Left ventricle myocardium superior (tissue), 1 donor: ENCODE measurements around the gene RASA4B. TPM values are rescaled to one million over a fixed set of nuclear protein-coding genes. Genes with fewer than 3 reads are reported as not detected.
A peak's percentile ranks its signal among the peaks of the same experiment; 100 is the strongest.
"Not testable (repeated sequence)": the region's sequence is repeated elsewhere in the genome, so short reads cannot be mapped to it uniquely, and the experiment has no call there.

Source experiments
- ATAC-seq: fragments of 200-7000 bp; cut with Tn5 transposase; one replicate; pipeline ENCODE4 v1.9.1; 2020; ENCODE audit warnings: mild to moderate bottlenecking, moderate library complexity
- DNase-seq: peaks from one replicate; pipeline ENCODE4 v3.0.0-alpha.2; 2020
- intact Hi-C: fragments of 100-400 bp; cut with micrococcal nuclease; formaldehyde crosslinking; loops from one replicate; pipeline ENCODE4 v1.11.0; 2022
- total RNA-seq: library from RNA; stranded (reverse); fragmentation: NEBNext Ultra II Directional; extraction: Animal tissue kit (Norgen Biotek cat#: 25700); gene quantifications from one replicate; pipeline ENCODE4 v1.2.1, GENCODE V29; 2021
- donor health status: DM: no; HTN: yes; CAD: no; lungs with severe emphysema.

The RASA4B gene
- total RNA-seq, 1 donor from 2014 or later, result 7.5 TPM

DNA sequence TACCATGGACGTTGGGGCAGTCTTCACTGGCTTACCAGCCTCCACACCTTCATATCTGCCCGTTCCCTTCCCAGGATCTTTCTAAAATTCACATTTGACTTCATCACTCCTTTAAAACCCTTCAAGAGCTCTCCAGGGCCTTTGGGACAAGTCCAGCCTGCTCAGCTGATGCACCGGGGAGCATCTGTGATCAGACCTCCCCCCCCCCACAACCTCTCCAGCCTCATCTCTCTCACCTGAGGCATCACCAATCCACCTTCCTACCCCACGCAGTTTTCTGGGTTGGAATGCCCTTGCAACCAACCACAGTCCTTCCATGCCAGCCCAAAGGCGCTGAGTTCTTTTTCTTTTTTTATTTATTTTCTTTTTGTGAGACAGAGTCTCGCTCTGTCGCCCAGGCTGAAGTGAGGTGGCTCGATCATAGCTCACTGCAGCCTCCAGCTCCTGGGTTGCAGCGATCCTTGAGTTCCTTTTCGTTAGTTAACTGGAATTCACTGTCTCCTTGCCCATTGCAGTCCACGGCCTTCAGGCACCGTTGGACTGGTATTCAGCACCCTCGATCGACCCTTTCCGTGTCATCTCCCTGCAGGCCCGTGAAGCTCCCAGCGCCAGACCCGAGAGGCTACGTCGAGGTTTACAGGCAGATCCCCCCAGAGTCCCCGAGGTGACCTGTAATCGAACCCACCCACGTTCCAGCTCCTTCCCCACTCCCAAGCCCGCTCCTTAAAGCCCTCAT lies 53.6 kb downstream of the RASA4B start:
- ATAC-seq (peak; percentile 0), DNase-seq (no peak)
- intact Hi-C loops, result no loop called here

GRCh38 chr7:102460467-102460866 lies 57.1 kb downstream of the RASA4B start:
- intact Hi-C loops, result no loop called here
- ATAC-seq (no peak), DNase-seq (no peak)

DNA sequence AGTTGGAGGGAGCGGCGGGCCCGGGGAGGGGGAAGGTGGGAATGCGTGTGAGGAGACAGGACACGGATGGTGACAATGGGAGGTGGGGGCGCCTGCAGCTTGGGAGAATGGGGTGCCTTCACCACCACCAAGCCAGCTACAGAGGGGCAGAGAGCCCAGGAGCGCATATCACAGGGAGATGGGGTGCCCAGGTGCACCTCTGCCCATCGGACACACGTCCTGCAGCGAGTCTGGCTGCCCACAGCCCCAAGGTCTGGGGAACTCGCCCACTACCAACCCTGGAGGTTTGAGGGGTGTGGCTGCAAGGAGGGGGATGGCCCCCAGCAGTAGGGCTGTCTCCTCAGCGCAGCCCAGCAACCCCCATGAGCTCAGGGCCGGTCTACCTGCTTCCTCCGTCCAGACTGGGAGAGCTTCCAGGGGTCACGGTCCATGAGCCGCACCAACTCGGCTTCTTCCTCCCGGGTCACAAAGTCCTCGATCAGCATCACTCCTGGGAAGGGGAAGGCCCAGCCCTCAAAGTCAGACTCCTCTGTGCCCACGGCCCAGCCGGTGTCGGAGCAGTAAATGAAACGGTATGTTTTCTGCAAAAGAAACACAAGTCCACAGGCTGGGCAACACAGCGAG lies 58.2 kb downstream of the RASA4B start:
- no peak for ATAC-seq
- intact Hi-C loops, result no loop called here
- DNase-seq, result no peak

DNA sequence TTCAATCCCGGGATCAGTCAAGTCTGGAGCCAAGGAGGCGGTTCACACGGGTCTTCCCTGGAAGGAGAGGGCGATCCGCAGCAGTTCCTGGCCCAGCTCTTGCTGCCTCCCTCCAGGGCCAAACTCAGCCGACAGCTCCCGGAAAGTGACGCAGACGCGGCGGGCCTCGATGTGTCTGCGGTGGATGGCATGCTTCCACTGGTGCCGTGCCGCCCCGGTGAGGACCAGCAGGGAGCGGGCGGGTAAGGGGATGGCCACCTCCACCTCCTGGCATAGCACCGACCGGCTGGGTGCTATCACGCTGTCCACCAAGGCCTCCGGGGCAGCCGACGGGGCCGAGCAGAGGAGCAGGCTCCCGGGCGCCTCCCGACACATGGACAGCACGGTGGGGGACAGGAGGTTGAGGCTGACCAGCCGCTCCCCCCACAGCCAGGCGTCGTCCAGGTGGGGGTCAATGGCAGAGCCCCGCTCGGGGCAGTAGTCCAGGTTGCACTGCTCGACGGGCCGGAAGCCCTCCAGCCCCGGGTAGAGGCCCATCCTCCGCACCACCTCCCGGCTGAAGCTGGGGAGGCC lies 60.1 kb downstream of the RASA4B start:
- no peak for ATAC-seq
- intact Hi-C loops, result no loop called here
- no peak for DNase-seq

- ATAC-seq (no peak), DNase-seq (no peak)
- intact Hi-C loops, result no loop called here
Observed at GRCh38 chr7:102456327-102456726, 61.2 kb downstream of the RASA4B start.

- intact Hi-C loops, result no loop called here
Observed at GRCh38 chr7:102455596-102455995, 62.0 kb downstream of the RASA4B start.

GRCh38 chr7:102454932-102455331 lies 62.6 kb downstream of the RASA4B start:
- ATAC-seq, DNase-seq, intact Hi-C loops: not testable (repeated sequence)

More at GRCh38 chr7:102455596-102455995, 62.0 kb downstream of the RASA4B start:
- ATAC-seq, result no peak
- DNase-seq, result no peak

GRCh38 chr7:102454468-102454867 lies 63.1 kb downstream of the RASA4B start:
- no peak for ATAC-seq

GRCh38 chr7:102453319-102453718 lies 64.3 kb downstream of the RASA4B start:
- DNase-seq (peak; percentile 36), ATAC-seq (peak; percentile 71)
- intact Hi-C loops, result no loop called here

More at GRCh38 chr7:102454468-102454867, 63.1 kb downstream of the RASA4B start:
- no peak for DNase-seq
- intact Hi-C loops, result no loop called here

DNA sequence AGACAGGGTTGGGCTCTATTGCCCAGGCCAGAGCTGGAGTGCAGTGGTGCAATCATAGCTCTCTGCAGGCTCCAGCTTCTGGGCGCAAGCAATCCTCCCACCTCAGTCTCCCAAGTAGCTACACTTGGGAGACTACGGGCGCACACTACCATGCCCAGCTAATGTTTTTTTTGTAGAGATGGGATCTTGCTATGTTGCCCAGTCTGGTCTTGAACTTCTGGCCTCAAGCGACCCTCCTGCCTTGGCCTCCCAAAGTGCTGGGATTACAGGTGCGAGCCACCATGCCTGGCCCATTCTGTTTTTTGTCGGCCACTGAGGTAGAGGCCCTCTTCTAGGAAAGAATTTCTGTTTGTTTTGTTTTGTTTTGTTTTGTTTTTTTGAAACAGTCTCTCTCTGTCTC lies 65.1 kb downstream of the RASA4B start:
- intact Hi-C loops, result no loop called here
- DNase-seq (no peak), ATAC-seq (no peak)

DNA sequence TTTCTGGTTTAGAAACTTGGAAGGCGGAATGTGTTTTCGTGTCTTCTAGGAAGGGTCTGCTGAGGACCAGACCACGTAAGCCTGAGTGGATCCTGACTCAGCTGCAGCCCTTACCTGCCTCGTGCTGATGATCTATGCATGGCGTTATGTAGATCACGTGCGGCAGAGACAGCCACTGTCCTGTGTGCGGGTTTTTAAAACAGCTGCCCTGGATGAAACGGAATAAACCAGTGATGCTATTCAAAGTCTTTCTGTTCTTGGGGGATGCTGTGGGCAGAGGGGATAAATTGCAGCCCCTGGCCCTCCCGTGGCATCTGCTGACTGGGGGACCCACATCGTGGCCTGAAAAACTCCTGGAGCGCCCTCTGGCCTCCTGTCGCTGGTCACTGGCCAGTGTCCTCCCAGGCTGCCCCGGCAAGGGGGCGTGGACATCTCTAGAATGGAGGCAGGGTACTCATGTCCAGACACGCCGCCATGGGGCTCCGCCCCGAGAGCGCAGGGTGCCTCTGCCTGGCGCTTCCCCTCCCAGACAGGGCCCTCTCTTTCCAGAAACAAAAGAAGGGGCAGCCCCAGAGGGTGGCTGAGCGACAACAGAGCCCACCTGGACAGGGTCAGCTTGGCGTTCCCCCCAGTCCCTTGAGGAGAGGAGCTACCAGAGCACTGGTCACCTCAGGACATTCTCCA lies 66.1 kb downstream of the RASA4B start:
- no peak for DNase-seq
- intact Hi-C loops, result no loop called here
- ATAC-seq, result no peak

- ATAC-seq, result no peak
- no peak for DNase-seq
- intact Hi-C loops, result no loop called here
Observed at GRCh38 chr7:102450242-102450641, 67.3 kb downstream of the RASA4B start.

GRCh38 chr7:102449136-102449535 lies 68.4 kb downstream of the RASA4B start:
- ATAC-seq (no peak), DNase-seq (no peak)
- intact Hi-C loops, result no loop called here

DNA sequence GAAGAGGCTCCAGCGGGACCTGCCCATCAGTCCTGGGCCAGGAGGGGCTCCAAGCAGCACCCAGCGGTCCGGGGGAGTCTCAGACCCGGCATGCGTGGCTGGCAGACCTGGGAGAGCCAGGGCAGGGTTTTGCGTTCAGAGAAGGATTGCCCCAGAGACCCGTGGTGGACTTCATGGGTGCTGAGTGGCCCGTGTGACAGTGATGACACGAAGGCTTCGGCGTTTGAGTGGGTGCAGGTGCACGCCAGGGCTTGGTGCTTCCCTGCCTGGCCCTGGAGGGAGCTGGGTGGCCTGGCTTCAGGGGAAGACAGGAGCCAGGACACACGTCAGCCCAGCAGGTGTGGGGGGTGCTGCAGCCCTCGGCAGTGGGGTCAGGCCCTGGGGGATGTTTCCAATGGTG lies 70.3 kb downstream of the RASA4B start:
- no peak for ATAC-seq
- intact Hi-C loops, result no loop called here
- no peak for DNase-seq

- DNase-seq (no peak), ATAC-seq (no peak)
- intact Hi-C loops, result no loop called here
Observed at GRCh38 chr7:102446387-102447156, 71.0 kb downstream of the RASA4B start.

GRCh38 chr7:102445674-102446071 lies 71.9 kb downstream of the RASA4B start:
- intact Hi-C loops, result no loop called here
- ATAC-seq, result no peak

DNA sequence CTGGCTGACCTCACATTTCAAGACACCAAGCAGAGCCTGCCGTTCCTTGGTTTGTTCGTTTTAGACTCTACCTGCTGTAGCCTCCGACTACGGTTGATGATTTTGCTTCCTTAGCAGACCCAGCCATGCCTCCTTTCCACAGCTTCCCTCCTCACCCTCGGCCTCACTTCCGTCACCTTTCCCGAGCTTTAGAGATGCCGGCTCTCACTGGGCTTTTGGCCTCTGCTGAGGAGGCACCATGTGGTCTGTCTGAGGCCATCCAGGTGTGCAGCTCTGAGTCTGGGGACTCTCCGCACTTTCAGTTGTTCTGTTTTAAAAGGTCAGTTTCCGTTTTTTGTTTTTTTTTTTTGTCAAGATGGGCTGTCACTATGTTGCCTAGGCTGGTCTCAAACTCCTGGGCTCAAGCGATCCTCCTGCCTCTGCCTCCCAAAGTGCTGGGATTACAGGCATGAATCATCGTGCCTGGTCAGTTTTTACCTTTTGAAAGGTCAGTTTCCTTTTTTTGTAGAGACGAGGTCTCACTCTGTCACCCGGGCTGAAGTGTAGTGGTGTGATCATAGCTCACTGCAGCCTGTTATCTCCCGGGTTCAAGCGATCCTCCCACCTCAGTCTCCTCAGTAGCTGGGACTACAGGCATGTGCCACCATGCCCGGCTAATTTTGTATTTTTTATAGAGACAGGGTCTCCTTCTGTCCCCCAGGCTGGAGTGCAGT lies 72.5 kb downstream of the RASA4B start:
- intact Hi-C loops, result no loop called here
- no peak for ATAC-seq

More at GRCh38 chr7:102445674-102446071, 71.9 kb downstream of the RASA4B start:
- no peak for DNase-seq

DNA sequence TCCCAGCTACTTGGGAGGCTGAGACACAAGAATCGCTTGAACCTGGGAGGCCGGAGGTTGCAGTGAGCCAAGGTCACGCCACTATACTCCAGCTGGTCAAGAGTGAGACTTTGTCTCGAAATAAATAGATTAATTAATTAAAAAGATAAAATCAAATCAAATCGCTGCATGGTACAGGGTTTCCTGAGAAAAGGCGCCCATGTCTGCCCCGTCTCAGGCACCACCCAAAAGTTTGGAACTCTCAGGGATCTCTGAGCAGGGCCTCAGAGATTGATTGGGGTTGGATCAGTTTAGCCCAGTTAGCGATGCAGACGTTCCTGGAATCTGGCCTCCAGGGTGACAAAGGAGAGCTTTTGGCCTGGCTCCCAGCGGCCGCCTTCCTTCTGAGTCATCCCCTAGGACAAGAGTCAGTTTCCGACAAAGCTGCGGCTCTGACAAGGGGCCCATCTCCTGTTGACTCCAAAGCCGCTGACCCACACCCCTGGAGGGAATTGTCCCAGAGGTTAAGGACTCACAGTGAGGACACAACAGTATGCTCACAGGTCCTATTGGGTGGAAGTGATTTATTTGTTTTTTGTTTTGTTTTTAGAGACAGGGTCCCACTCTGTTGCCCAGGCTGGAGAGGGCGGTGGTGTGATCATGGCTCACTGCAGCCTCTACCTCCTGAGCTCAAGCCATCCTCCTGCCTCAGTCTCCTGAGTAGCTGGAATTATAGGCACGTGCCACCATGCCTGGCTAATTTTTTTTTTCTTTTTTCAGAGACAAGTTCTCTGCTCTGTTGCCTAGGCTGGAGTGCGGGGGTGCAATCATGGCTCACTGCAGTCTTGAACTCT lies 77.4 kb downstream of the RASA4B start:
- ATAC-seq (peak; percentile 85), DNase-seq (peak; percentile 77)
- intact Hi-C loops, result no loop called here

More for the DNA sequence above, 72.5 kb downstream of the RASA4B start:
- DNase-seq, result no peak
